RWPE1 (cell line): Measurements from ENCODE around the gene POLN.
A peak's percentile ranks its signal among the peaks of the same experiment; 100 is the strongest.
"Not testable (repeated sequence)": the region's sequence is repeated elsewhere in the genome, so short reads cannot be mapped to it uniquely, and the experiment has no call there.

Experiments used
- CTCF ChIA-PET: fragments of 350-600 bp; sonication (Branson Sonifier 250); formaldehyde crosslinking; extraction: SDS; loops from one replicate; lab custom pipeline; 2021; lab: Yijun Ruan, JAX
- POLR2A ChIA-PET: fragments of 400-600 bp; formaldehyde crosslinking; extraction: SDS; loops from one replicate; lab custom pipeline; 2020; ENCODE audit warnings: antibody characterized with exemption; ENCODE audit not compliant: low non-redundant PET; lab: Yijun Ruan, JAX
- DNase-seq: peaks from one replicate; pipeline ENCODE4 v3.0.0; 2012; ENCODE audit warnings: low spot score
- H3K27ac ChIP-seq: fragments of 450-650 bp; 2 replicates; pipeline ENCODE4 v1.5.1; 2017
- CTCF ChIP-seq: fragments of 450-650 bp; conservative IDR thresholded peaks from 2 replicates; pipeline ENCODE4 v1.5.1; 2017; ENCODE audit warnings: low read depth, mild to moderate bottlenecking

POLN gene

GRCh38 chr4:2042204-2042946, 199.5 kb downstream of the POLN start:
- no peak for TF ChIP-seq CTCF
- no peak for DNase-seq
- peak overlapping the region; percentile 26; the same call in 1 of the 2 replicates for H3K27ac ChIP-seq
- POLR2A ChIA-PET: no interaction called here
- CTCF ChIA-PET: no interaction called here

GRCh38 chr4:2041239-2042130, 200.4 kb downstream of the POLN start:
- peak; percentile 84 for DNase-seq
- ChIA-PET CTCF (interaction anchor here (0.6 kb wide), 1 partner anchor 358 kb away, joined by 3 read pairs; no protein-coding TSS in a partner anchor), POLR2A (no interaction called here)
- H3K27ac ChIP-seq: peak overlapping the region; percentile 26; the same call in 1 of the 2 replicates
- TF ChIP-seq CTCF: no peak

- POLR2A ChIA-PET: no interaction called here
- CTCF ChIA-PET: interaction anchor here (0.6 kb wide), 1 partner anchor 358 kb away, joined by 3 read pairs; no protein-coding TSS in a partner anchor
- H3K27ac ChIP-seq: no peak overlapping the region
- DNase-seq: no peak
- no peak for TF ChIP-seq CTCF
Measured at GRCh38 chr4:2040391-2041238, 201.3 kb downstream of the POLN start.

- no peak for TF ChIP-seq CTCF
- CTCF ChIA-PET: interaction anchor here (0.6 to 1.2 kb wide), 2 partner anchors 183 to 205 kb away, joined by 3 read pairs; no protein-coding TSS in a partner anchor
- POLR2A ChIA-PET: no interaction called here
- no peak for DNase-seq
- no peak overlapping the region for H3K27ac ChIP-seq
Measured at GRCh38 chr4:2036866-2037265, 205.1 kb downstream of the POLN start.

- no peak overlapping the region for H3K27ac ChIP-seq
- DNase-seq: no peak
- CTCF ChIA-PET: interaction anchor here (0.5 to 1.2 kb wide), 2 partner anchors 184 to 353 kb away, joined by 3 to 4 read pairs; no protein-coding TSS in a partner anchor
- POLR2A ChIA-PET: no interaction called here
- no peak for TF ChIP-seq CTCF
Measured at GRCh38 chr4:2036327-2036726, 205.6 kb downstream of the POLN start.

- POLR2A ChIA-PET, DNase-seq, H3K27ac ChIP-seq: not testable (repeated sequence)
- CTCF ChIA-PET: interaction anchor here (0.6 kb wide), 1 partner anchor 14 kb away, joined by 4 read pairs; no protein-coding TSS in a partner anchor
Measured at GRCh38 chr4:2031161-2031560, 210.8 kb downstream of the POLN start.

- H3K27ac ChIP-seq, POLR2A ChIA-PET, CTCF ChIA-PET, DNase-seq: not testable (repeated sequence)
Measured at GRCh38 chr4:2027120-2027519, 214.8 kb downstream of the POLN start.
